Astrocyte (in vitro differentiated cells and primary cell): ENCODE measurements around the gene CSMD2. TPM values are rescaled to one million over a fixed set of nuclear protein-coding genes. Genes with fewer than 3 reads are reported as not detected.

ENCODE experiments used
- DNase-seq: peaks from one replicate; pipeline ENCODE4 v3.0.0-alpha.2; 2010; ENCODE audit warnings: low read depth
- FAIRE-seq: peaks from 2 replicates; lab custom pipeline; 2011; peaks lifted over from hg19 to GRCh38; lab: Jason Lieb, UNC
- H2AFZ ChIP-seq: 2 replicates; pipeline ENCODE4 v1.6.0; 2012; ENCODE audit warnings: low read depth, low read length, inconsistent platforms
- H3K27ac ChIP-seq: 2 replicates; pipeline ENCODE4 v1.5.1; 2011; ENCODE audit warnings: low read depth, low read length, inconsistent platforms
- H3K27me3 ChIP-seq: 2 replicates; pipeline ENCODE4 v1.6.0; 2011; ENCODE audit warnings: low read length, inconsistent platforms; ENCODE audit not compliant: insufficient read depth
- H3K36me3 ChIP-seq: 2 replicates; pipeline ENCODE4 v1.5.1; 2011; ENCODE audit warnings: low read length, inconsistent platforms; ENCODE audit not compliant: insufficient read depth
- H3K4me1 ChIP-seq: 2 replicates; pipeline ENCODE4 v1.5.1; 2011; ENCODE audit warnings: low read length, inconsistent platforms; ENCODE audit not compliant: insufficient read depth
- H3K4me2 ChIP-seq: 2 replicates; pipeline ENCODE4 v1.6.0; 2012; ENCODE audit warnings: low read length, inconsistent platforms
- H3K4me3 ChIP-seq: 2 replicates; pipeline ENCODE4 v1.5.1; 2011; ENCODE audit warnings: low read depth, mild to moderate bottlenecking, low read length, inconsistent platforms; ENCODE audit not compliant: insufficient read depth
- H3K79me2 ChIP-seq: 2 replicates; pipeline ENCODE4 v1.6.0; 2012; ENCODE audit warnings: mild to moderate bottlenecking, low read length, inconsistent platforms; ENCODE audit not compliant: insufficient read depth
- H3K9ac ChIP-seq: 2 replicates; pipeline ENCODE4 v1.6.0; 2012; ENCODE audit warnings: mild to moderate bottlenecking, low read length, inconsistent platforms
- H3K9me3 ChIP-seq: 2 replicates; pipeline ENCODE4 v1.5.1; 2012; ENCODE audit warnings: low read depth, mild to moderate bottlenecking, low read length, inconsistent platforms; ENCODE audit not compliant: insufficient read depth
- H4K20me1 ChIP-seq: 2 replicates; pipeline ENCODE4 v1.6.0; 2012; ENCODE audit warnings: low read length, inconsistent platforms; ENCODE audit not compliant: insufficient read depth
- H3K27ac Mint-ChIP-seq: one replicate; pipeline ENCODE4 v1.8.0; 2021; ENCODE audit warnings: mild to moderate bottlenecking, mixed read lengths; ENCODE audit not compliant: unreplicated experiment
- H3K27me3 Mint-ChIP-seq: one replicate; pipeline ENCODE4 v1.8.0; 2021; ENCODE audit warnings: low read depth, mixed read lengths; ENCODE audit not compliant: unreplicated experiment
- H3K36me3 Mint-ChIP-seq: one replicate; pipeline ENCODE4 v1.8.0; 2021; ENCODE audit warnings: low read depth, mixed read lengths; ENCODE audit not compliant: unreplicated experiment
- H3K4me1 Mint-ChIP-seq: one replicate; pipeline ENCODE4 v1.8.0; 2021; ENCODE audit warnings: low read depth, mixed read lengths; ENCODE audit not compliant: unreplicated experiment
- H3K4me3 Mint-ChIP-seq: one replicate; pipeline ENCODE4 v1.8.0; 2021; ENCODE audit warnings: mild to moderate bottlenecking, moderate library complexity, mixed read lengths; ENCODE audit not compliant: unreplicated experiment
- H3K9me3 Mint-ChIP-seq: one replicate; pipeline ENCODE4 v1.8.0; 2021; ENCODE audit warnings: mild to moderate bottlenecking, mixed read lengths; ENCODE audit not compliant: unreplicated experiment
- EZH2 ChIP-seq: IDR thresholded peaks from 2 replicates; pipeline ENCODE4 v1.6.1; 2012; ENCODE audit warnings: mild to moderate bottlenecking, low read length, inconsistent platforms; ENCODE audit not compliant: insufficient read depth
- total RNA-seq: library from RNA; stranded (reverse); gene quantifications from 2 replicates; pipeline ENCODE4 v1.2.1, GENCODE V29; 2021
- TF ChIP-seq, protein P1 (sequence below): IDR thresholded peaks from 2 replicates; pipeline ENCODE4 v1.5.1; 2011; ENCODE audit warnings: low read depth, mild to moderate bottlenecking, inconsistent platforms, low read length, moderate library complexity; ENCODE audit not compliant: insufficient read depth

Gene CSMD2
- total RNA-seq, 1 donor from 2014 or later = 11.1 TPM

DNA sequence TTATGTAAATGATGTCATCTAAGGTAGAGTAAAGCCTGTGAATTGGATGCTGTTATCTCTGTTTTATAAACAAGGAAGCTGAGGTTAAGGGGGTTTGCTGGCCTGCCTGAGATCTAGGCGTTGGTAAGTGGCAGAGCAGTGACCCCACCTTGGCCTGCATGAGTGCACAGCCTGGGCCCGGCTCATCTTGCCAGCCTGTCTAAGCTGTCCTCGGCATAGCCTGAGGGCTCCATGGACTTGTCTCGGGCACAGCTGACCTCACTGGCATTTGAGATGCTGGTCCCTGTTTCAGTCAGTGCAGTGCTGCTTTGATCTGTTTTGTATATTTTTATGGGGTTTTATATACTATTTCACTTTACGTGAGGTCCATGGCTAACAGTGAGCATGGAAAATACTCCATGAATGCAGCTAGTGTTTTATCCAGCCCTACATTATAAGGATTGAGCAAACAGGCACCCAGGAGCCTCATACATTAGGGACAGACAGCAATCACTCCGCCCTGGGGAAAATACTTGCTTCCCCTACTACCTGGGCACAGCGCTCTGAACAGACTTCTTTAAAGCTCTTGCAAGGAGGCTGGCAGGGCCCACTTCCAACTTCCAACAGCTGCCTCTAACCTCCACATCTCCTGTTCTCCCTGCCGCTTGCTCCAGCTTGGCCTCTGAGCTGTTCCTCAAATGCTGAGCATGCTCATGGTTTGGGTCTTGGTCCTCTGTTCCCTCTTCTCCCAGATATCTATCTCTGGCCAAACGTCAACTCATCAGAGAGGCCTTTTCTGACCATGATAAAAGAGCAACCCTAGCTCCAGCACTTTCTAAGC lies 451.8 kb downstream of the CSMD2 start:
- peaks cover 6% of the 10 kb centered on the region for H3K4me1 Mint-ChIP-seq
- Histone ChIP-seq H3K4me3 (no peak overlapping the region), H3K4me1 (peaks cover 16% of the 10 kb centered on the region), H3K36me3 (peaks cover 2% of the 10 kb centered on the region), H3K79me2 (no peaks in the 10 kb centered on the region), H3K4me2 (no peak overlapping the region), H3K9ac (no peak overlapping the region), H3K9me3 (no peaks in the 10 kb centered on the region), H2AFZ (no peak overlapping the region), H3K27me3 (no peaks in the 10 kb centered on the region), H4K20me1 (no peaks in the 10 kb centered on the region), H3K27ac (no peak overlapping the region)
- H3K9me3 Mint-ChIP-seq = no peaks in the 10 kb centered on the region
- no peak overlapping the region for H3K27ac Mint-ChIP-seq
- H3K4me3 Mint-ChIP-seq = no peak overlapping the region
- DNase-seq (no peak), FAIRE-seq (no peak)
- peaks cover 20% of the 10 kb centered on the region for H3K36me3 Mint-ChIP-seq
- H3K27me3 Mint-ChIP-seq = peaks cover 6% of the 10 kb centered on the region
- no peak for TF ChIP-seq EZH2
- TF ChIP-seq, protein P1, sequence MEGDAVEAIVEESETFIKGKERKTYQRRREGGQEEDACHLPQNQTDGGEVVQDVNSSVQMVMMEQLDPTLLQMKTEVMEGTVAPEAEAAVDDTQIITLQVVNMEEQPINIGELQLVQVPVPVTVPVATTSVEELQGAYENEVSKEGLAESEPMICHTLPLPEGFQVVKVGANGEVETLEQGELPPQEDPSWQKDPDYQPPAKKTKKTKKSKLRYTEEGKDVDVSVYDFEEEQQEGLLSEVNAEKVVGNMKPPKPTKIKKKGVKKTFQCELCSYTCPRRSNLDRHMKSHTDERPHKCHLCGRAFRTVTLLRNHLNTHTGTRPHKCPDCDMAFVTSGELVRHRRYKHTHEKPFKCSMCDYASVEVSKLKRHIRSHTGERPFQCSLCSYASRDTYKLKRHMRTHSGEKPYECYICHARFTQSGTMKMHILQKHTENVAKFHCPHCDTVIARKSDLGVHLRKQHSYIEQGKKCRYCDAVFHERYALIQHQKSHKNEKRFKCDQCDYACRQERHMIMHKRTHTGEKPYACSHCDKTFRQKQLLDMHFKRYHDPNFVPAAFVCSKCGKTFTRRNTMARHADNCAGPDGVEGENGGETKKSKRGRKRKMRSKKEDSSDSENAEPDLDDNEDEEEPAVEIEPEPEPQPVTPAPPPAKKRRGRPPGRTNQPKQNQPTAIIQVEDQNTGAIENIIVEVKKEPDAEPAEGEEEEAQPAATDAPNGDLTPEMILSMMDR = no peak

DNA sequence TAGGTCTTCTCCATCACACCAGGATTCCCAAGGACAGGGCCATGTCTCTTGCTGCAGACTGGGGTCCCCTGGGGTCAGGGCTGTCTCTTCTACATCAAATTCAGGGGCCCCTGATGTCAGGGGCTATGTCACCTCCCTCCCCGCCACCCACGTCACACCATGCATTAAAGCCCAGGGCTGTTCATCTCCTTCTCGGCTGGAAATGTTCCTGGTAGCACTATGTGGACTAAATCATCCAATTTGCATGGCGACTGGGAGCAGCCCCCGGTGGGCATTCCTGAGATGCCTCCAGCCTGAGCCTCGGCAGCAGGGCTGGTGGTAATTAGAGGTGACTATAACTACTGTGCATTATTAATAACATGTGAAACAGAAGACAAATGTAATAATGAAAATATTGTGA lies 452.8 kb downstream of the CSMD2 start:
- TF ChIP-seq, protein P1 = no peak
- TF ChIP-seq EZH2 = no peak
- Mint-ChIP-seq H3K4me1 (peaks cover 6% of the 10 kb centered on the region), H3K9me3 (no peaks in the 10 kb centered on the region), H3K4me3 (no peak overlapping the region), H3K27ac (no peak overlapping the region), H3K27me3 (peaks cover 5% of the 10 kb centered on the region), H3K36me3 (peaks cover 16% of the 10 kb centered on the region)
- H3K27ac ChIP-seq = no peak overlapping the region
- no peak overlapping the region for H3K4me2 ChIP-seq
- peaks cover 2% of the 10 kb centered on the region for H3K36me3 ChIP-seq
- H3K4me1 ChIP-seq = peaks cover 16% of the 10 kb centered on the region
- DNase-seq = no peak
- H3K9me3 ChIP-seq = no peaks in the 10 kb centered on the region
- H4K20me1 ChIP-seq = no peaks in the 10 kb centered on the region
- H3K27me3 ChIP-seq = no peaks in the 10 kb centered on the region
- no peaks in the 10 kb centered on the region for H3K79me2 ChIP-seq
- no peak overlapping the region for H2AFZ ChIP-seq
- FAIRE-seq = no peak
- no peak overlapping the region for H3K9ac ChIP-seq
- no peak overlapping the region for H3K4me3 ChIP-seq

DNA sequence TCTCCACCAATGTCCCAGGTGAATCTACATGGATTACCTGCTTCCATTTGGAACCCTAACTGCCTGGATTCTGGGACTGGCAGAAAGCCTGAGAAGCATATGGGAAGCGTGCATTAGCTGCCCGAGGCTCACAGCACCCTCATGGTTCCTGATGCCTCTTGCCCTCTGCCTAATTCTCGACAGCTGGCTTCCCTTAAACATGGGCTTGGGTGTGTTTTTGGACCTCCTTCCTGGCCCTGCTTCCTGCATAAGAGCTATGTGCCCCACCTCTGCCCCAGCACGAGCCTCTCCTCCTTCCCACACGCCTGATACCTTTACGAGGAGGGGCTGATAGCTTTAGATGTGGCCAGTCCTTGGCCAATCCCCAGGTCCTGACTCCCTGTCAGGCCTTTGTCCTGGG lies 453.5 kb downstream of the CSMD2 start:
- Histone ChIP-seq H3K4me3 (no peak overlapping the region), H3K9ac (no peak overlapping the region), H3K4me2 (no peak overlapping the region), H3K79me2 (no peaks in the 10 kb centered on the region), H3K4me1 (peaks cover 16% of the 10 kb centered on the region), H2AFZ (no peak overlapping the region), H3K27me3 (no peaks in the 10 kb centered on the region), H4K20me1 (no peaks in the 10 kb centered on the region), H3K9me3 (no peaks in the 10 kb centered on the region), H3K36me3 (peaks cover 2% of the 10 kb centered on the region), H3K27ac (no peak overlapping the region)
- Mint-ChIP-seq H3K36me3 (peaks cover 18% of the 10 kb centered on the region), H3K27ac (no peak overlapping the region), H3K4me1 (peaks cover 6% of the 10 kb centered on the region), H3K4me3 (no peak overlapping the region), H3K27me3 (no peaks in the 10 kb centered on the region), H3K9me3 (no peaks in the 10 kb centered on the region)
- DNase-seq (no peak), FAIRE-seq (no peak)
- no peak for TF ChIP-seq EZH2
- TF ChIP-seq, protein P1 = no peak
